ENCODE measurements around the gene KCNQ1. TPM values are rescaled to one million over a fixed set of nuclear protein-coding genes. Genes with fewer than 3 reads are reported as not detected.

Gene KCNQ1
- total and polyA plus RNA-seq, 9 of the 15 experiments (the other 6 are each of a cell fraction or from before 2014, with no cell fraction given), result 0.44 TPM; not detected in 8

DNA sequence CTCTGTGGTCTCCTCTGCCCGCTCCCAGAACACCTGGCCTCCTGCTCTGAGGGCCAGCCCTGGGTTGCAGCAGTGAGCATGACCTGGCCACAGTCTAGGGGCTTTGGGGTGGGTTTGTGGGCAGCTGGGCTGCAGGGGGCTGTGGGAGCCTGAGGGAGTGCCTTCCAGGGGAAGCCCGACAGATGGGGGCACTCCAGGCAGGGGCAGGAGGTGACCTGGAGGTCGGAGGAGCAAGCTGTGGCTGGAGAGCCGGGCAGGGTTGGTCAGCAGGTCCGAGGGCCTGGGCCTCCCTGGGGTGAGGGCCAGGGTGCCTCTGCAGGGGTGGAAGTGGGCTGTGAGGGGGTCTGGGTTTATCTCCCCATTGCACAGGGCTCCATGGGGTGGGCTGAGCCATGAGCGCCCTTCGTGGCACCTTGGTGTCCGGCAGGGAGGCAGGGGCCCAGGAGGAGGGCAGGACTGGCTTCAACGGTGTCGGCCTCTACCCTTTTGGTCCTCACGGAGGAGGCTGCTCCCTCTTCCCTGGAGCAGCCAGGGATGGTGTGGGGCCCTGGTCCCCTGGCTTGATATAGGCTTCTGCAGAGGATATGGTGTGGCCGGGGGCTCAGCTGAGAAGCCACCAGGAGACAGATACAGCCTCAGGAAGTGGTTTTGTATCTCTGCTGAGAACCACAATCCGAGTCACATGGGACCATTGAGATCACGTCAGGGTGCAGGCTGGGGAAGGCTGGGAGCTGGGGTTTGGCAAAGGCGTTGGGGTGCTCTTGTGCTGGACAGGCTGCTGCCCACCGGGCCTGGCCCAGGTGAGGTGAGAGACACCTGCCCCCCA, 22.3 kb downstream of the KCNQ1 start:
- Histone ChIP-seq H3K36me3 (ENCODE audit: control insufficient read depth, insufficient read depth, low read length) (no peaks in the 10 kb centered on the region), H3K4me2 (ENCODE audit: insufficient read depth, low read length) (no peak overlapping the region), H3K9me1 (ENCODE audit: control insufficient read depth, insufficient read depth, low read length) (peaks cover 2% of the 10 kb centered on the region), H3K27me3 (ENCODE audit: control insufficient read depth in 2 of 2, insufficient read depth in 2 of 2, low read length in 2 of 2) (peaks cover 17 to 74% of the 10 kb centered on the region in 2 experiments; a peak in 4 of 5 replicates), H3K79me2 (ENCODE audit: control insufficient read depth, insufficient read depth, low read length) (no peaks in the 10 kb centered on the region), H3K4me3 (no peak overlapping the region), H2AFZ (ENCODE audit: low read depth, low read length) (no peak overlapping the region), H3K4me1 (replicated peaks in 1 of 2; ENCODE audit: control insufficient read depth in 2 of 2, insufficient read depth in 2 of 2, low read length in 2 of 2) (peaks cover 0 to 23% of the 10 kb centered on the region in 2 experiments; a peak in 2 of 5 replicates), H4K20me1 (replicated peaks; ENCODE audit: control insufficient read depth, insufficient read depth, low read length) (0 out of 2 replicates have a peak, but pooled peaks cover 3% of the 10 kb centered on the region), H3K27ac (ENCODE audit: extremely low read depth, low read depth, low read length) (no peak overlapping the region), H3K9ac (ENCODE audit: insufficient read depth in 1 of 2, low read depth in 2 of 2, low read length in 2 of 2) (peak overlapping the region in 1 of 2 experiments; percentile 52; a peak in 2 of 4 replicates), H3K9me3 (replicated peaks; ENCODE audit: control insufficient read depth, insufficient read depth, low read depth, low read length) (no peaks in the 10 kb centered on the region)
- no TSS peak for BruUV-seq (replicated peaks)
- TF ChIP-seq MAZ (CRISPR knock-in tag; conservative IDR thresholded peaks at IDR 0.05 in 1 of 2, IDR thresholded peaks at IDR 0.05 in 1 of 2) (0 out of 4 replicates have a peak, but pooled peaks of 1 of the 2 experiments have one; percentile 22), GABPA (tag; conservative IDR thresholded peaks at IDR 0.05; ENCODE audit: low read depth) (peak; percentile 58), USF1 (CRISPR knock-in tag; IDR thresholded peaks at IDR 0.05) (peak; percentile 57; the same call in 1 of the 2 replicates), CTBP1 (IDR thresholded peaks at IDR 0.05; ENCODE audit: borderline replicate concordance) (no peak), GABPB1 (CRISPR knock-in tag; IDR thresholded peaks at IDR 0.05) (0 out of 2 replicates have a peak, but pooled peaks have one; percentile 8)
- TF ChIP-seq, protein P1, sequence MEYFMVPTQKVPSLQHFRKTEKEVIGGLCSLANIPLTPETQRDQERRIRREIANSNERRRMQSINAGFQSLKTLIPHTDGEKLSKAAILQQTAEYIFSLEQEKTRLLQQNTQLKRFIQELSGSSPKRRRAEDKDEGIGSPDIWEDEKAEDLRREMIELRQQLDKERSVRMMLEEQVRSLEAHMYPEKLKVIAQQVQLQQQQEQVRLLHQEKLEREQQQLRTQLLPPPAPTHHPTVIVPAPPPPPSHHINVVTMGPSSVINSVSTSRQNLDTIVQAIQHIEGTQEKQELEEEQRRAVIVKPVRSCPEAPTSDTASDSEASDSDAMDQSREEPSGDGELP (CRISPR knock-in tag; IDR thresholded peaks at IDR 0.05; ENCODE audit: borderline replicate concordance), result peak; percentile 59; the same call in 1 of the 2 replicates
- TF ChIP-seq, protein P2, sequence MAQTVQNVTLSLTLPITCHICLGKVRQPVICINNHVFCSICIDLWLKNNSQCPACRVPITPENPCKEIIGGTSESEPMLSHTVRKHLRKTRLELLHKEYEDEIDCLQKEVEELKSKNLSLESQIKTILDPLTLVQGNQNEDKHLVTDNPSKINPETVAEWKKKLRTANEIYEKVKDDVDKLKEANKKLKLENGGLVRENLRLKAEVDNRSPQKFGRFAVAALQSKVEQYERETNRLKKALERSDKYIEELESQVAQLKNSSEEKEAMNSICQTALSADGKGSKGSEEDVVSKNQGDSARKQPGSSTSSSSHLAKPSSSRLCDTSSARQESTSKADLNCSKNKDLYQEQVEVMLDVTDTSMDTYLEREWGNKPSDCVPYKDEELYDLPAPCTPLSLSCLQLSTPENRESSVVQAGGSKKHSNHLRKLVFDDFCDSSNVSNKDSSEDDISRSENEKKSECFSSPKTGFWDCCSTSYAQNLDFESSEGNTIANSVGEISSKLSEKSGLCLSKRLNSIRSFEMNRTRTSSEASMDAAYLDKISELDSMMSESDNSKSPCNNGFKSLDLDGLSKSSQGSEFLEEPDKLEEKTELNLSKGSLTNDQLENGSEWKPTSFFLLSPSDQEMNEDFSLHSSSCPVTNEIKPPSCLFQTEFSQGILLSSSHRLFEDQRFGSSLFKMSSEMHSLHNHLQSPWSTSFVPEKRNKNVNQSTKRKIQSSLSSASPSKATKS (CRISPR knock-in tag; IDR thresholded peaks at IDR 0.05), result no peak
- FAIRE-seq, result no peak
- 9% methylated on average over 16 of the region's 16 CpGs for whole genome bisulfite sequencing (ENCODE audit: insufficient coverage, low coverage, missing lambda C conversion rate)
- intact Hi-C loops (cut with micrococcal nuclease), result no loop called here
- POLR2A ChIA-PET, result no interaction called here
- CTCF ChIA-PET (ENCODE audit: low intra/inter-chr PET ratio), result no interaction called here
- peak in 2 of 4 experiments; percentile 5 to 10 for DNase-seq (ENCODE audit: extremely low read depth in 1 of 4, low spot score in 3 of 4)
- peak; percentile 39; the same call in 2 of the 3 replicates for ATAC-seq
- in situ Hi-C loops (cut with MboI), result no loop called here
